Calu3 (cell line): ENCODE results near the gene DFFB. TPM values are rescaled to one million over a fixed set of nuclear protein-coding genes. Genes with fewer than 3 reads are reported as not detected.

Experiments used
- BruUV-seq: library from RNA; stranded (reverse); fragments of 400-500 nt; replicated peaks from 2 replicates; lab custom pipeline; 2021; lab: Mats Ljungman, UMichigan
- CTCF ChIA-PET: fragments of 300-600 bp; sonication (Branson Sonifier 250); formaldehyde crosslinking; loops from one replicate; lab custom pipeline; 2022; ENCODE audit warnings: antibody characterized with exemption; lab: Charles Lee
- DNase-seq: peaks from one replicate; pipeline ENCODE4 v3.0.0; 2022
- H3K27ac Mint-ChIP-seq: one replicate; pipeline ENCODE4 v1.8.0; 2022; ENCODE audit warnings: mixed read lengths; ENCODE audit not compliant: unreplicated experiment
- H3K27me3 Mint-ChIP-seq: one replicate; pipeline ENCODE4 v1.8.0; 2022; ENCODE audit warnings: mixed read lengths; ENCODE audit not compliant: unreplicated experiment
- H3K36me3 Mint-ChIP-seq: one replicate; pipeline ENCODE4 v1.8.0; 2022; ENCODE audit warnings: mild to moderate bottlenecking, moderate library complexity, mixed read lengths; ENCODE audit not compliant: insufficient read depth, unreplicated experiment
- H3K4me1 Mint-ChIP-seq: one replicate; pipeline ENCODE4 v1.8.0; 2022; ENCODE audit warnings: mild to moderate bottlenecking, low read depth, mixed read lengths; ENCODE audit not compliant: unreplicated experiment
- H3K4me3 Mint-ChIP-seq: one replicate; pipeline ENCODE4 v1.8.0; 2022; ENCODE audit warnings: mild to moderate bottlenecking, low read depth, moderate library complexity, mixed read lengths; ENCODE audit not compliant: unreplicated experiment
- H3K9me3 Mint-ChIP-seq: one replicate; pipeline ENCODE4 v1.8.0; 2022; ENCODE audit warnings: low read depth, mixed read lengths; ENCODE audit not compliant: unreplicated experiment
- intact Hi-C: fragments of 100-400 bp; cut with micrococcal nuclease; formaldehyde crosslinking; loops from one replicate; pipeline ENCODE4 v1.10.0; 2022; ENCODE audit not compliant: unreplicated experiment
- total RNA-seq: library from RNA; stranded (reverse); gene quantifications from 2 replicates; pipeline ENCODE4 v1.2.3, GENCODE V29; 2022
- TF ChIP-seq, protein P1 (sequence below): fragments of 200-600 bp; IDR thresholded peaks from one replicate; pipeline ENCODE4 v1.8.0; 2022; ENCODE audit warnings: antibody characterized with exemption; ENCODE audit not compliant: unreplicated experiment

The DFFB gene
- total RNA-seq, 1 experiment from 2014 or later: 6.6 TPM

GRCh38 chr1:3837685-3838084 lies 19.6 kb upstream of the DFFB start:
- no peaks in the 10 kb centered on the region for H3K27me3 Mint-ChIP-seq
- CTCF ChIA-PET: no interaction called here
- intact Hi-C loops: no loop called here
- H3K27ac Mint-ChIP-seq: no peak overlapping the region
- no peaks in the 10 kb centered on the region for H3K9me3 Mint-ChIP-seq
- H3K36me3 Mint-ChIP-seq: peaks cover 5% of the 10 kb centered on the region
- DNase-seq: no peak
- H3K4me1 Mint-ChIP-seq: no peaks in the 10 kb centered on the region
- no TSS peak for BruUV-seq
- H3K4me3 Mint-ChIP-seq: no peak overlapping the region
- TF ChIP-seq, protein P1, sequence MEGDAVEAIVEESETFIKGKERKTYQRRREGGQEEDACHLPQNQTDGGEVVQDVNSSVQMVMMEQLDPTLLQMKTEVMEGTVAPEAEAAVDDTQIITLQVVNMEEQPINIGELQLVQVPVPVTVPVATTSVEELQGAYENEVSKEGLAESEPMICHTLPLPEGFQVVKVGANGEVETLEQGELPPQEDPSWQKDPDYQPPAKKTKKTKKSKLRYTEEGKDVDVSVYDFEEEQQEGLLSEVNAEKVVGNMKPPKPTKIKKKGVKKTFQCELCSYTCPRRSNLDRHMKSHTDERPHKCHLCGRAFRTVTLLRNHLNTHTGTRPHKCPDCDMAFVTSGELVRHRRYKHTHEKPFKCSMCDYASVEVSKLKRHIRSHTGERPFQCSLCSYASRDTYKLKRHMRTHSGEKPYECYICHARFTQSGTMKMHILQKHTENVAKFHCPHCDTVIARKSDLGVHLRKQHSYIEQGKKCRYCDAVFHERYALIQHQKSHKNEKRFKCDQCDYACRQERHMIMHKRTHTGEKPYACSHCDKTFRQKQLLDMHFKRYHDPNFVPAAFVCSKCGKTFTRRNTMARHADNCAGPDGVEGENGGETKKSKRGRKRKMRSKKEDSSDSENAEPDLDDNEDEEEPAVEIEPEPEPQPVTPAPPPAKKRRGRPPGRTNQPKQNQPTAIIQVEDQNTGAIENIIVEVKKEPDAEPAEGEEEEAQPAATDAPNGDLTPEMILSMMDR: no peak

DNA sequence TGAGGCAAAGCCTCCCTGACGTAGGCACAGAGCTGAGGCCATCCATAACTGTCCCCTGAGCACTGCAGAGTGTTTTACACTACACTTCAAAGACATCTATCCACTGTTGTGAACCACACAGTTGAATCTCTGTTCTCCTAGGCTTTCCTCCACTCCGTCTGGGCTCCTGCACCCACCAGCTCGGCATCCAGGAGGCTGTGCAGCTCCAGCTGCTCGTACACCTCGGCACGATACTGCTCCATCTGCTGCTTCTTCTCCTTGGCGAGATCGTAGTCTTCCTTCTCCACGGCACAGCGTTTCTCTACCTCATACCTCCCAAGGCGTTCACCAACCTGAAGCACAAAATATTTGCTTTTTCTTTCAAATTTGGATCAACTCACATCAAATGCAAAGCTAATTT lies 18.5 kb upstream of the DFFB start:
- Mint-ChIP-seq H3K27ac (no peak overlapping the region), H3K27me3 (no peaks in the 10 kb centered on the region), H3K9me3 (no peaks in the 10 kb centered on the region), H3K4me1 (no peaks in the 10 kb centered on the region), H3K36me3 (peaks cover 15% of the 10 kb centered on the region), H3K4me3 (no peak overlapping the region)
- intact Hi-C loops: no loop called here
- CTCF ChIA-PET: no interaction called here
- no TSS peak for BruUV-seq
- TF ChIP-seq, protein P1: no peak
- no peak for DNase-seq

DNA sequence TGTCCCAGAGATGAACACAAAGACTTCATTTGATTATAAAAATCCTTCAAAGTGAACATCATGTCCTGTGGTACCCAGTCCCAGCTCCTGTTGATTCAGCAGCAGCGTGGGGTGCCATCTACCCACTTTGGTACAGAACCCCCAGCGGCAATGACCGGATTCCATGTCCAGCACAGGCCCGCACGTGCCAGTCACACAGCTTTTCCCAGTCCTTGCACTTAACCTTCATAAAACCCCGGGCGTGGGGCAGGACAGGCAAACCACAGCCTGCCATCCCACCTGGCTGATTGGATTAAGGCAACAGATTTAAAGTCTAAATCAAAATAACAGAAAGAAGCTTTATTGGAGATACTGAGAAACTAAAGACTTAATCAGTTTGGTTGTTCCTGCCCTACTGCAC lies 15.8 kb upstream of the DFFB start:
- H3K4me1 Mint-ChIP-seq: no peaks in the 10 kb centered on the region
- no peak for DNase-seq
- CTCF ChIA-PET: no interaction called here
- H3K9me3 Mint-ChIP-seq: no peaks in the 10 kb centered on the region
- no TSS peak for BruUV-seq
- TF ChIP-seq, protein P1: no peak
- H3K27ac Mint-ChIP-seq: no peak overlapping the region
- intact Hi-C loops: no loop called here
- H3K4me3 Mint-ChIP-seq: no peak overlapping the region
- no peaks in the 10 kb centered on the region for H3K27me3 Mint-ChIP-seq
- H3K36me3 Mint-ChIP-seq: peaks cover 12% of the 10 kb centered on the region

DNA sequence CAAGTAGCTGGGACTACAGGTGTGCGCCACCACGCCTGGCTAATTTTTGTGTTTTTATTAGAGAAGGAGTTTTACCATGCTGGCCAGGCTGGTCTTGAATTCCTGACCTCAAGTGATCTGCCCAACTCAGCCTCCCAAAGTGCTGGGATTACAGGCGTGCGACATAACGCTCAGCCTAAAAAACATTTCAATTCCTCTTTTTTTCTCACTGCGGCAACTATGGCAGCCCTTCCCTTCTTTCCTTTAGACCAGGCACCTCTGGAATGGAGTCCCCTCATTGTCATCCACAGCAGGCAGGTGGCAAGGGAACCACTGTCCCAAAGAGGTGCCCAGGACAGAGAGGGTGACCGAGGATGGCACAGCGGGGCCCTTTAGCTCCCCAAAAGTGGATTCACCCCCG lies 14.4 kb upstream of the DFFB start:
- no TSS peak for BruUV-seq
- no peak overlapping the region for H3K27ac Mint-ChIP-seq
- H3K4me3 Mint-ChIP-seq: no peak overlapping the region
- no peaks in the 10 kb centered on the region for H3K9me3 Mint-ChIP-seq
- TF ChIP-seq, protein P1: no peak
- intact Hi-C loops: no loop called here
- DNase-seq: no peak
- no peaks in the 10 kb centered on the region for H3K4me1 Mint-ChIP-seq
- no peaks in the 10 kb centered on the region for H3K27me3 Mint-ChIP-seq
- CTCF ChIA-PET: no interaction called here
- peaks cover 15% of the 10 kb centered on the region for H3K36me3 Mint-ChIP-seq
